Measurements from ENCODE around the gene USP40.

The USP40 gene

DNA sequence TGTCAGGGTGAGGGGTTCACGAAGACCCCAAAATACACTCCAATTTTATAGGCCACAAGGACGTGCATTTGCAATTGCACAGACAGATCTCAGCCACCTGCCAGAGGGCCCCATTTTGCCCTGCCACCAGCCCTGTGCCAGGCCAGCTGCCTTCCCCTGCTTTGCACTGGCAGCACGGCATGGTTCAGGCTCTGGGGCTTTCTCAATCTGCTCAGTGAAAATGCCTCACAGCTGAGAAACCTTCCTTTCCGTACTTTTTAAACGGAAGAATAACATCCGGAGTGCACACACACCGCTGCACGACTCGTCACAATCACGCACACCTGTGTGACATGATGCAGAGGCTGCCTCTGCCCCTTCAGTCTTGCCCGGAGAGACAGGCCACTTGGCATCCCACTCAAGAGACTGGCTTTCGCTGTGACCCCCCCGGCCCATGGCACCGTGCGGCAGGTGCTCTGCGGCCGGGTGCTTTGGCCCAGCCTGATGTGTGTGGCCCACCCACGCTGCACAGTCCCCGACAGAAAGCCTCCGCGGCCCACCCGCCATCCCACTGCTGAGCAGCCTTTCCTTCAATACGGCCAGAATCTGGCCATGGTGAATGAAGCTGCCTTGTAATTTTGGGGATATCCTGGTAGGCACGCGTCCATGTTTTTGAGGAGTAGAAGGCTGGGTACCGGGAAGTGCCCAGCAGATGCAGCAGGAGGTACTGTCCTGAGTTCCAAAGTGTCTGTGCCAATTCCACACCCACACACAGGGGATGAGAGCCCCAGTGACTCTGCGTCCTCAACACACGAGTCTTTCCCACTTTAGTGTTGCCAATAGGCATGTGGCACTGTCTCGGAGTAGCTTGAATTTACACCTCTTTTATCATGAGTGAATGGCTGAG lies 88.8 kb downstream of the USP40 start:
- H3K36me3 ChIP-seq (ENCODE audit: insufficient read depth, low read length) = no peaks in the 10 kb centered on the region
- H3K9me3 ChIP-seq (ENCODE audit: insufficient read depth, low read depth, low read length) = no peaks in the 10 kb centered on the region
- H3K79me2 ChIP-seq (ENCODE audit: insufficient read depth, low read length) = no peaks in the 10 kb centered on the region
- no peaks in the 10 kb centered on the region for H3K9me2 ChIP-seq (replicated peaks; ENCODE audit: low read depth, low read length)
- no peak overlapping the region for H2AFZ ChIP-seq (ENCODE audit: low read length)
- H3K9ac ChIP-seq (ENCODE audit: low read depth, low read length, poor library complexity, severe bottlenecking) = no peak overlapping the region
- no peaks in the 10 kb centered on the region for H4K20me1 ChIP-seq (ENCODE audit: insufficient read depth, low read length, poor library complexity, severe bottlenecking)
- TF ChIP-seq EZH2phosphoT487 (IDR thresholded peaks at IDR 0.05; ENCODE audit: borderline replicate concordance) = no peak
- TF ChIP-seq, protein P1, sequence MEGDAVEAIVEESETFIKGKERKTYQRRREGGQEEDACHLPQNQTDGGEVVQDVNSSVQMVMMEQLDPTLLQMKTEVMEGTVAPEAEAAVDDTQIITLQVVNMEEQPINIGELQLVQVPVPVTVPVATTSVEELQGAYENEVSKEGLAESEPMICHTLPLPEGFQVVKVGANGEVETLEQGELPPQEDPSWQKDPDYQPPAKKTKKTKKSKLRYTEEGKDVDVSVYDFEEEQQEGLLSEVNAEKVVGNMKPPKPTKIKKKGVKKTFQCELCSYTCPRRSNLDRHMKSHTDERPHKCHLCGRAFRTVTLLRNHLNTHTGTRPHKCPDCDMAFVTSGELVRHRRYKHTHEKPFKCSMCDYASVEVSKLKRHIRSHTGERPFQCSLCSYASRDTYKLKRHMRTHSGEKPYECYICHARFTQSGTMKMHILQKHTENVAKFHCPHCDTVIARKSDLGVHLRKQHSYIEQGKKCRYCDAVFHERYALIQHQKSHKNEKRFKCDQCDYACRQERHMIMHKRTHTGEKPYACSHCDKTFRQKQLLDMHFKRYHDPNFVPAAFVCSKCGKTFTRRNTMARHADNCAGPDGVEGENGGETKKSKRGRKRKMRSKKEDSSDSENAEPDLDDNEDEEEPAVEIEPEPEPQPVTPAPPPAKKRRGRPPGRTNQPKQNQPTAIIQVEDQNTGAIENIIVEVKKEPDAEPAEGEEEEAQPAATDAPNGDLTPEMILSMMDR (conservative IDR thresholded peaks at IDR 0.05; ENCODE audit: low read length) = no peak
- no peaks in the 10 kb centered on the region for H3F3A ChIP-seq (ENCODE audit: low read depth)
- no peak overlapping the region for H3K4me3 ChIP-seq (ENCODE audit: low read length, poor library complexity, severe bottlenecking)
- no peaks in the 10 kb centered on the region for H3K4me1 ChIP-seq (ENCODE audit: insufficient read depth, low read length, poor library complexity, severe bottlenecking)
- no peak overlapping the region for H3K4me2 ChIP-seq (ENCODE audit: low read depth, low read length, poor library complexity, severe bottlenecking)
- H3K27me3 ChIP-seq (ENCODE audit: insufficient read depth, low read length, poor library complexity, severe bottlenecking) = no peaks in the 10 kb centered on the region

DNA sequence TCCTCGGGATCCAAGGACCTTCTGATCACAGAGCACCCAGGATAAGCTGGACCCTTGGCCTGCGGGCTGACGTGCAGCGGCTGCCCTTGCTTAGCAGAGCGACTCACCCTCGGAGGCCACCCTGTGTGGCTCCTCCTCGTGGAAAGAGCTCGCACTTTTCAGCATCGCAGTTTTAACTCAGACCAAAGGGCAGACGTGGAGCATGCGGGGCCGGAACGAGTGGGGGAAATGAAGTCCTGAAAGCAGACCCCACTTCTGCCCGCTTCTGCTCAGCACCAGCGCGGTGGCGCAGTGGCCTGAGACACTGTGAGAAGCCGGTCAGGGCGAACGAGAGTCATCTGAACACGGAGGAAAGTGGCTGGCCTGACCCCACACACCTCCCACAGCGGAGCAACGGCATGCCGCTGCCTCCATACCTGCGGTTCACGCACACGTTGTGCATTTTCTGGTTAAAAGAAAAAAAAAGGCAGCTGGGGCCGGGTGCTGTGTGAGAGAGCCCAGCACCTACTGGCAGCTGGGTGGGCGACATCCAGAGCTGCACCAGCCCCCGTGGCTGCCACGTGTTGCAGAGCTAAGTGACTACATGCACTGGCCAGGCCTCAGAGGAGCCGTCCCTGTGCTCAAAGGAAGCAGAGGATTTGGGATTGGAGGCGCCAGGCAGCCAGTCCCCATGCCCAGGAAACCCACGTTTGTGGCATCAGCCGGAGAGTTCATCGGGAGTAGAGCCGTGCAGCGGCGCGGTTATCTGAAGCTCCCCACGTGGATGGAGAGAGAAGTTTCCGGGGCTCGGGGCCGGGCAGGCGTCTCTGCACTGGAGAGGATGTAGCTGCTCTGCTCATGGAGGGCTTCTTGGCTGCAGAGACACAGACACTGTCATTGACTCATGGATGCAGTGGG lies 89.7 kb downstream of the USP40 start:
- Histone ChIP-seq H3K9ac (ENCODE audit: low read depth, low read length, poor library complexity, severe bottlenecking) (no peak overlapping the region), H3K4me3 (ENCODE audit: low read length, poor library complexity, severe bottlenecking) (no peak overlapping the region), H3K9me2 (replicated peaks; ENCODE audit: low read depth, low read length) (no peaks in the 10 kb centered on the region), H2AFZ (ENCODE audit: low read length) (no peak overlapping the region), H3K9me3 (ENCODE audit: insufficient read depth, low read depth, low read length) (no peaks in the 10 kb centered on the region), H3F3A (ENCODE audit: low read depth) (no peaks in the 10 kb centered on the region), H3K79me2 (ENCODE audit: insufficient read depth, low read length) (no peaks in the 10 kb centered on the region), H3K4me2 (ENCODE audit: low read depth, low read length, poor library complexity, severe bottlenecking) (no peak overlapping the region), H3K4me1 (ENCODE audit: insufficient read depth, low read length, poor library complexity, severe bottlenecking) (no peaks in the 10 kb centered on the region), H3K36me3 (ENCODE audit: insufficient read depth, low read length) (peaks cover 7% of the 10 kb centered on the region; the same call in 1 of the 2 replicates), H4K20me1 (ENCODE audit: insufficient read depth, low read length, poor library complexity, severe bottlenecking) (no peaks in the 10 kb centered on the region), H3K27me3 (ENCODE audit: insufficient read depth, low read length, poor library complexity, severe bottlenecking) (no peaks in the 10 kb centered on the region)
- TF ChIP-seq EZH2phosphoT487 (IDR thresholded peaks at IDR 0.05; ENCODE audit: borderline replicate concordance) = no peak
- TF ChIP-seq, protein P1 (conservative IDR thresholded peaks at IDR 0.05; ENCODE audit: low read length) = no peak

DNA sequence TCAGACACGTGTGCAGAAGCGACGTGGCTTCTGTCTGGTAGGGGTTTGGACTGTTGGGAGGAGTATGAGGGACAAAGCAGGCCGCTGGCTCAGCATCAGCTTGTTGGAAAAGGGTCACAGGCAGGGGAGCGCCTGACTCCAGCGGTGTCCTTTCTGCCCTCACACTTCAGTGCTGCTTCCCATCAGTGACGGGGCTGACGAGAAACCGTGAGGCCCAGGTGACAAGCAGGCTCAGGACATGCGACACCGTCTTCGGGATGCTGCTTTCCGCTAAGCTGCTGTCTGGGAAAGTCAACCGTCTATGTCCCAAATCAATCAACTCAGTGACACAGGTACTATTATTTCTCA lies 90.5 kb downstream of the USP40 start:
- Histone ChIP-seq H3F3A (ENCODE audit: low read depth) (no peaks in the 10 kb centered on the region), H3K27me3 (ENCODE audit: insufficient read depth, low read length, poor library complexity, severe bottlenecking) (no peaks in the 10 kb centered on the region), H3K36me3 (ENCODE audit: insufficient read depth, low read length) (peaks cover 9% of the 10 kb centered on the region; the same call in 1 of the 2 replicates), H3K4me3 (ENCODE audit: low read length, poor library complexity, severe bottlenecking) (no peak overlapping the region), H4K20me1 (ENCODE audit: insufficient read depth, low read length, poor library complexity, severe bottlenecking) (no peaks in the 10 kb centered on the region), H3K4me1 (ENCODE audit: insufficient read depth, low read length, poor library complexity, severe bottlenecking) (no peaks in the 10 kb centered on the region), H3K4me2 (ENCODE audit: low read depth, low read length, poor library complexity, severe bottlenecking) (no peak overlapping the region), H3K9me2 (replicated peaks; ENCODE audit: low read depth, low read length) (no peaks in the 10 kb centered on the region), H2AFZ (ENCODE audit: low read length) (no peak overlapping the region), H3K79me2 (ENCODE audit: insufficient read depth, low read length) (no peaks in the 10 kb centered on the region), H3K9me3 (ENCODE audit: insufficient read depth, low read depth, low read length) (no peaks in the 10 kb centered on the region), H3K9ac (ENCODE audit: low read depth, low read length, poor library complexity, severe bottlenecking) (no peak overlapping the region)
- TF ChIP-seq, protein P1 (conservative IDR thresholded peaks at IDR 0.05; ENCODE audit: low read length) = no peak
- TF ChIP-seq EZH2phosphoT487 (IDR thresholded peaks at IDR 0.05; ENCODE audit: borderline replicate concordance) = no peak

Measured in Loucy (cell line).